Measurements from ENCODE around the gene CAD. TPM values are rescaled to one million over a fixed set of nuclear protein-coding genes. Genes with fewer than 3 reads are reported as not detected.

The CAD gene
- total and polyA plus RNA-seq, 9 of the 15 experiments (the other 6 are each of a cell fraction or from before 2014, with no cell fraction given) = 7.5 to 126 (median 33.7) TPM

GRCh38 chr2:27249891-27250651 is 32.9 kb downstream of the CAD start (continued):
- TF ChIP-seq AFF1 (IDR thresholded peaks at IDR 0.05; ENCODE audit: low read depth in 1 of 2, partially characterized antibody in 2 of 2) (no peak), ZBTB8A (IDR thresholded peaks at IDR 0.05; ENCODE audit: partially characterized antibody) (no peak), SMAD3 (CRISPR knock-in tag; conservative IDR thresholded peaks at IDR 0.05) (no peak), DEAF1 (CRISPR knock-in tag; IDR thresholded peaks at IDR 0.05) (peak; percentile 95), DDX20 (tag; IDR thresholded peaks at IDR 0.05; ENCODE audit: low read depth) (no peak), FIP1L1 (IDR thresholded peaks at IDR 0.05; ENCODE audit: low read depth, low read length, poor library complexity, severe bottlenecking) (peak; percentile 70), EP300 (IDR thresholded peaks at IDR 0.05; ENCODE audit: low read length) (0 out of 2 replicates have a peak, but pooled peaks have one; percentile 13), ETS2 (tag; IDR thresholded peaks at IDR 0.05; ENCODE audit: borderline replicate concordance, poor library complexity, severe bottlenecking) (no peak), ARID3A (IDR thresholded peaks at IDR 0.05; ENCODE audit: borderline replicate concordance, low read depth, low read length) (no peak), HLTF (IDR thresholded peaks at IDR 0.05) (no peak), POLR2G (IDR thresholded peaks at IDR 0.05; ENCODE audit: low read depth, low read length) (peak; percentile 69), TSHZ1 (CRISPR knock-in tag; IDR thresholded peaks at IDR 0.05) (no peak), ZNF197 (CRISPR knock-in tag; IDR thresholded peaks at IDR 0.05; ENCODE audit: low read depth) (no peak), ZNF561 (CRISPR knock-in tag; conservative IDR thresholded peaks at IDR 0.05) (no peak), IRF2 (CRISPR knock-in tag; IDR thresholded peaks at IDR 0.05) (no peak), RBM22 (IDR thresholded peaks at IDR 0.05; ENCODE audit: low read depth, low read length, poor library complexity, severe bottlenecking) (no peak)
